Measurements from ENCODE around the gene CIAO2B. TPM values are rescaled to one million over a fixed set of nuclear protein-coding genes. Genes with fewer than 3 reads are reported as not detected.

Gene CIAO2B
- polyA plus RNA-seq, 1 donor (not counting 4 experiments of a cell fraction or from before 2014, with no cell fraction given) = 105 TPM

DNA sequence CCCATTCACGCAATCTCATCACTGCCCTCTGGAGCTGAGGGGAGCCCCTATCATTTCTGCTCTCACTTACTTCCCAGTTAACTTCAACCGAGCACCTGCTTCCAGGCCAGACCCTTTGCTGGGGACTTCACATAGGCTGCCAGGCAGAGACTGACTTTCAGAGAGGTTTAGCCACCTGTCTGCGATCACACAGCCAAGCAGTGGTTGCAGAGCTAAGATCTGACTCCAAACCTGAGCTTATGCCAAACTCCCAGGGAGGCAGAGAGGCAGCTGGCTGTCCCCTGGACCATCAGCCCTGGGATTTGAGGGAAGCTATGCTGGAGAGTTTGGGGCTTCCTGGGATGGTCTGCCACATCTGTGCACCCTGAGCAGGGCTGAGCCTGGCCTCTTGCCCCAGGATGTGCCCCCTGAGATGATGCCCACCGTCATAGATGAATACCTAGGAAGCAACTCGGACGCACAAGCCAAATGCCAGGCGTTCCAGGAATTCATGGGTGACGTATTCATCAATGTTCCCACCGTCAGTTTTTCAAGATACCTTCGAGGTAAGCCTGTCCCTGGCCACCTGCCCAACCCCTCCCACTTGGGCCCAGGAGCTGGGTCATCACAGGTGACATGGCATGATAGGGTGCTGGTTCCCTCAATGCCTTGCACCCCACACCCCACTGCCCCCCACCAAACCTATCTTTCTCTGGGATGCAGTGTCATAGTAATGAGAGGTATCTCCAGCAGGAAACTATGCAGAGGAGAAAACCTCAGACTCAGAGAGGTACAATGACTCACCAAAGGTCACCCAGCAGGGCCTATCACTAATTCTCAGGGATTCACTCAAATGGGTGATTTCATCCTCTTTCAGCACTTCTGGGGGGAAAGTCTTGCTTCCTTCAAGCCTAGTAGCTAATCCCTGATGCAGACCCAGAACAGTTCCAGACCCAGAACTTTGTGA, 36.8 kb upstream of the CIAO2B start:
- H3K36me3 ChIP-seq (ENCODE audit: control insufficient read depth in 2 of 2, extremely low read depth in 1 of 2, insufficient read depth in 2 of 2, low read length in 2 of 2) = no peaks in the 10 kb centered on the region
- H3K9me1 ChIP-seq (ENCODE audit: control insufficient read depth, extremely low read depth, insufficient read depth, low read length) = peaks cover 2% of the 10 kb centered on the region
- H3K9ac ChIP-seq (ENCODE audit: control insufficient read depth, extremely low read depth, insufficient read depth, low read length) = no peak overlapping the region
- peak; percentile 63 for FAIRE-seq
- dilution Hi-C loops (cut with MboI; ENCODE audit: extremely low pct_ligation_motif_present, low sequenced_read_pairs) = no loop called here
- peak overlapping the region; percentile 48 for H3K4me2 ChIP-seq (ENCODE audit: control insufficient read depth, extremely low read depth, insufficient read depth, low read depth, low read length)
- H3K4me3 ChIP-seq (ENCODE audit: control insufficient read depth in 2 of 3, extremely low read depth in 1 of 3, insufficient read depth in 2 of 3, low read depth in 1 of 3, low read length in 3 of 3) = no peak overlapping the region
- H3K79me2 ChIP-seq (ENCODE audit: control insufficient read depth, insufficient read depth, low read length) = no peaks in the 10 kb centered on the region
- DNase-seq (ENCODE audit: low read depth, low spot score) = no peak
- H3K27ac ChIP-seq (ENCODE audit: control insufficient read depth, insufficient read depth, low read length) = no peak overlapping the region
- TF ChIP-seq, protein P1, sequence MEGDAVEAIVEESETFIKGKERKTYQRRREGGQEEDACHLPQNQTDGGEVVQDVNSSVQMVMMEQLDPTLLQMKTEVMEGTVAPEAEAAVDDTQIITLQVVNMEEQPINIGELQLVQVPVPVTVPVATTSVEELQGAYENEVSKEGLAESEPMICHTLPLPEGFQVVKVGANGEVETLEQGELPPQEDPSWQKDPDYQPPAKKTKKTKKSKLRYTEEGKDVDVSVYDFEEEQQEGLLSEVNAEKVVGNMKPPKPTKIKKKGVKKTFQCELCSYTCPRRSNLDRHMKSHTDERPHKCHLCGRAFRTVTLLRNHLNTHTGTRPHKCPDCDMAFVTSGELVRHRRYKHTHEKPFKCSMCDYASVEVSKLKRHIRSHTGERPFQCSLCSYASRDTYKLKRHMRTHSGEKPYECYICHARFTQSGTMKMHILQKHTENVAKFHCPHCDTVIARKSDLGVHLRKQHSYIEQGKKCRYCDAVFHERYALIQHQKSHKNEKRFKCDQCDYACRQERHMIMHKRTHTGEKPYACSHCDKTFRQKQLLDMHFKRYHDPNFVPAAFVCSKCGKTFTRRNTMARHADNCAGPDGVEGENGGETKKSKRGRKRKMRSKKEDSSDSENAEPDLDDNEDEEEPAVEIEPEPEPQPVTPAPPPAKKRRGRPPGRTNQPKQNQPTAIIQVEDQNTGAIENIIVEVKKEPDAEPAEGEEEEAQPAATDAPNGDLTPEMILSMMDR (optimal IDR thresholded peaks at IDR 0.05 in 1 of 3, IDR thresholded peaks at IDR 0.05 in 1 of 3, conservative IDR thresholded peaks at IDR 0.05 in 1 of 3; ENCODE audit: extremely low read depth in 1 of 3, insufficient read depth in 2 of 3, low read length in 3 of 3) = no peak
- no peak for TF ChIP-seq EZH2 (IDR thresholded peaks at IDR 0.05; ENCODE audit: low read length)
- H2AFZ ChIP-seq (ENCODE audit: control insufficient read depth, low read length) = no peak overlapping the region
- no peaks in the 10 kb centered on the region for H3K9me3 ChIP-seq (ENCODE audit: control insufficient read depth, low read depth, low read length)
- peaks cover 13% of the 10 kb centered on the region for H3K4me1 ChIP-seq (ENCODE audit: control insufficient read depth, extremely low read depth, insufficient read depth, low read length)
- no peaks in the 10 kb centered on the region for H3K27me3 ChIP-seq (ENCODE audit: control insufficient read depth, extremely low read depth, insufficient read depth, low read length)
- H4K20me1 ChIP-seq (ENCODE audit: control insufficient read depth, extremely low read depth, insufficient read depth, low read length) = no peaks in the 10 kb centered on the region

GRCh38 chr16:66968847-66969246, 34.6 kb upstream of the CIAO2B start:
- no peak overlapping the region for H3K4me3 ChIP-seq (ENCODE audit: control insufficient read depth in 2 of 3, extremely low read depth in 1 of 3, insufficient read depth in 2 of 3, low read depth in 1 of 3, low read length in 3 of 3)
- H3K9ac ChIP-seq (ENCODE audit: control insufficient read depth, extremely low read depth, insufficient read depth, low read length) = no peak overlapping the region
- no peak for TF ChIP-seq EZH2 (IDR thresholded peaks at IDR 0.05; ENCODE audit: low read length)
- TF ChIP-seq, protein P1 (optimal IDR thresholded peaks at IDR 0.05 in 1 of 3, IDR thresholded peaks at IDR 0.05 in 1 of 3, conservative IDR thresholded peaks at IDR 0.05 in 1 of 3; ENCODE audit: extremely low read depth in 1 of 3, insufficient read depth in 2 of 3, low read length in 3 of 3) = no peak
- H3K9me3 ChIP-seq (ENCODE audit: control insufficient read depth, low read depth, low read length) = no peaks in the 10 kb centered on the region
- dilution Hi-C loops (cut with MboI; ENCODE audit: extremely low pct_ligation_motif_present, low sequenced_read_pairs) = no loop called here
- H3K9me1 ChIP-seq (ENCODE audit: control insufficient read depth, extremely low read depth, insufficient read depth, low read length) = peaks cover 2% of the 10 kb centered on the region
- no peak overlapping the region for H3K4me2 ChIP-seq (ENCODE audit: control insufficient read depth, extremely low read depth, insufficient read depth, low read depth, low read length)
- no peaks in the 10 kb centered on the region for H3K79me2 ChIP-seq (ENCODE audit: control insufficient read depth, insufficient read depth, low read length)
- H4K20me1 ChIP-seq (ENCODE audit: control insufficient read depth, extremely low read depth, insufficient read depth, low read length) = no peaks in the 10 kb centered on the region
- DNase-seq (ENCODE audit: low read depth, low spot score) = no peak
- no peak overlapping the region for H2AFZ ChIP-seq (ENCODE audit: control insufficient read depth, low read length)
- no peaks in the 10 kb centered on the region for H3K27me3 ChIP-seq (ENCODE audit: control insufficient read depth, extremely low read depth, insufficient read depth, low read length)
- FAIRE-seq = no peak
- H3K4me1 ChIP-seq (ENCODE audit: control insufficient read depth, extremely low read depth, insufficient read depth, low read length) = peaks cover 13% of the 10 kb centered on the region
- H3K36me3 ChIP-seq (ENCODE audit: control insufficient read depth in 2 of 2, extremely low read depth in 1 of 2, insufficient read depth in 2 of 2, low read length in 2 of 2) = peaks cover 0 to 1% of the 10 kb centered on the region in 2 experiments
- no peak overlapping the region for H3K27ac ChIP-seq (ENCODE audit: control insufficient read depth, insufficient read depth, low read length)

All from keratinocyte (primary cell).